HG03039 (cell line): ENCODE data around the gene TMEM35B.
"Not testable (repeated sequence)": the region's sequence is repeated elsewhere in the genome, so short reads cannot be mapped to it uniquely, and the experiment has no call there.

ENCODE experiments used
- ATAC-seq: cut with Tn5 transposase; IDR thresholded peaks from one replicate; pipeline ENCODE4 v1.9.1; 2021; ENCODE audit warnings: mild to moderate bottlenecking, moderate library complexity; ENCODE audit not compliant: unreplicated experiment

Gene TMEM35B

DNA sequence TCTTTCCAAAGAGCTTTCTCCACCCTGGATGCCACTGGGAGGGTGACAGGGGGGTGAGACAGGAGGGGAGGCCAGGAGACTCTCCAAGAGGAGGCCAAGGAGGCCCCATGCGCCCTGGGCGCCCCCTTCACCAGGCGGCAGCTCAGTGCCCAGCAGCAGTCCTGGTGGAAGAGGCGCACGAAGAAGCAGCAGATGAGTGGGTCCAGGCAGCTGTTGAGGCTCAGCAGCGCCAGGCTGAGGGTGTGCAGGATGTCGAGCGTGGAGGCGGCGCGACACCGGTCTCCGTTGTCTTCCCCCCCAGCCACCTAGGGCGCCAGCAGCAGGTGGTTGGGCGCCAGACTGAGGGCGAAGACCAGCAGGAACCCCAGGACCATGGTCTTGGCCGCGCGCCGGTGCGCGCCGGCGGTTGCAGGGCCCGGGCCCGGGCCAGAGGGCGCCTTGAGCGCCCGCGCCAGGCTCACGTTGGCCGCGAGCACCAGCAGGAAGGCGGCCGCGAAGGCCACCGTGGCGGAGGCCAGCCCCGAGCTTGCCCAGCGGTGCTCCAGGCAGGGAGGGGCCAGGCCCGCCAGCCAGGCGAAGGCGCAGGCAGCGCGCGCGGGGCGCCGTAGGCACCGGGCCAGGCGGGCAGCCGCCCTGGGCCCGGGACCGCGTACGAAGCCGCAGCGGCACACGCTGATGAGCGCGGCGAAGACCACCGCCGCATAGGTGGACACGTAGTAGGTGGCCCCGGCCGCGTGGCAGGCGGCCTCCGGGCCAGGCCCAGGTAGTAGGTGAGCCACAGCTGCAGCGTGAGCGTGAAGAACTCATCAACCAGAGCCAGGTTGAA lies 8.6 kb downstream of the TMEM35B start:
- no peak for ATAC-seq

DNA sequence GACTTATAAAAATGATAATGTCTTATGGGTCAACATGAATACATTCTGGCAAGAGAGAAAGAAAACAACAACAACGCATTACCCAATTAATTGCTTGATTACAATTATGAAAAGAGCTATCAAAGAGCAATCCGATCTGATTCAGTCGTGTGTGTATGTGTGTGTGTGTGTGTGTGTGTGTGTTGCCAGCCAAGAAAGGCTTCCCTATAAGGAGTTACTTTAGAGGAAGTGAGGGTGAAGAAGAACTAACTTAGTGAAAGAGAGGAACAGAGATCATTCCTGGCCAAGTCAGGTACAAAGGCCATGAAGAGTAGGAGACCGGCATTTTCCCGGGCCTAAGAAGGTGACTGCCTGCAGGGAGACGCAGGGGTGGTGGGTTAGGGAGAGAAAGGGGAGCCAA lies 9.4 kb downstream of the TMEM35B start:
- ATAC-seq, result no peak

GRCh38 chr1:34975338-34975737 lies 9.8 kb downstream of the TMEM35B start:
- no peak for ATAC-seq

GRCh38 chr1:34974626-34975025 lies 10.5 kb downstream of the TMEM35B start:
- ATAC-seq, result no peak

- ATAC-seq, result no peak
These were observed 11.8 kb downstream of the TMEM35B start for GRCh38 chr1:34973326-34973725.

DNA sequence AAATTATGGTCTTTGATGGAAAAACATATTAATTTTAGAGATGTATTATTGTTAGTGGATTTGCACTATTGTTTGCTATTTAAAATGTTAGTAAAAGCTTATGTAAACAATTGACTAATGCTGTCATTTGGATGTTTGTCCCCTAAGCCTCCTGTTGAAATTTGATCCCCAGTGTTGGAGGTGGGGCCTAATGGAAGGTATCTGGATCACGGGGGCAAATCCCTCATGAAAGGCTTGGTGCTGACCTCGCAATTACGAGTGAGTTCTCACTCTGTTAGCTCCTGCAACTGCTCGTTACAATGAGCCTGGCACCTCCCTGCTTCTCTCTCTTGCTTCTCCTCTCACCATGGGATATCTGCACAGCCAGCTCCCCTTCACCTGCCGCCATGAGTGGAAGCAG lies 14.3 kb downstream of the TMEM35B start:
- ATAC-seq, result no peak

DNA sequence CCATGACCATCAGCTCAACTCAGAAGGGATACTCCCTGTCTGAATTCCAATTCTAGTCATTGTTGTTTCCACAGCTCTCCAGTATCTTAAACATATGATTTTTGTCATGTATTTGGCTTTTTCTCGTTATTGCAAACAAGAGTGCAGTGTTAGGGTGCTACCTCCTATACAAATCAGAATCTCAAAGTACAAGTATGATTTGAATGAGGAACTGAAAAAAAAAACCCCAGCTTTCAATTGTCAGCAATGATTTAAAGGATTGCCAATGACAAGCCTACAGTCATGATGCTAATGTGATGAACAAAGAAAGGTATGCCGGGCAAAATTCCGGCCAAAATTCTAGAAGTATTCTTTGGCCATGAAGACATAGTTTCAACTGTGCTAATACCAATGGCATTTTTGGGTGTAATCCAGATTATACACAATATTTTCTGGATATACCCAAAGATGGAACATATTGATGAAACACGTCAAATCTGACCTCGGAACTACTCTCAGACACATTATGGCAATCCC lies 14.9 kb downstream of the TMEM35B start:
- no peak for ATAC-seq

DNA sequence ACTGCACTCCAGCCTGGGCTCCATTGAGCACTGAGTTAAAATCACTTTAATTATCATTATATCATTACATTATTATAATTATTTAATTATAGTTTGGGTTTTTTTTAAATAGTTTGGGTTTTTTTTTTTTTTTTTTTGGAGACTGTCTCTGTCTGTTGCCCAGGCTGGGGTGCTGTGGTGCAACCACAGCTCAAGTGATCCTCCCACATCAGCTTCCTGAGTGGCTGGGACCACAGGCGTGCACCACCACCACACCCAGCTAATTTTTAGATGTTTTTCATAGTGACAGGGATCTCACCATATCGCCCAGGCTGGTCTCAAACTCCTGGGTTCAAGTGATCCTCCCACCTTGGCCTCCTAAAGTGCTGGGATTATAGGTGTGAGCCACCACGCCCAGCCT lies 16.9 kb downstream of the TMEM35B start:
- not testable (repeated sequence) for ATAC-seq

DNA sequence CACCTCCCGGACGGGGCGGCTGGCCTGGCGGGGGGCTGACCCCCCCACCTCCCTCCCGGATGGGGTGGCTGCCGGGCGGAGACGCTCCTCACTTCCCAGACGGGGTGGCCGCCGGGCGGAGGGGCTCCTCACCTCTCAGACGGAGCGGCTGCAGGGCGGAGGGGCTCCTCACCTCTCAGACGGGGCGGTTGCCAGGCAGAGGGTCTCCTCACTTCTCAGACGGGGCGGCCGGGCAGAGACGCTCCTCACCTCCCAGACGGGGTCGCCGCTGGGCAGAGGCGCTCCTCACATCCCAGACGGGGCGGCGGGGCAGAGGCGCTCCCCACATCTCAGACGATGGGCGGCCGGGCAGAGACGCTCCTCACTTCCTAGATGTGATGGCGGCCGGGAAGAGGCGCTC lies 17.5 kb downstream of the TMEM35B start:
- ATAC-seq, result not testable (repeated sequence)

GRCh38 chr1:34965597-34965996 lies 19.6 kb downstream of the TMEM35B start:
- no peak for ATAC-seq

GRCh38 chr1:34950428-34950827 lies 34.7 kb downstream of the TMEM35B start:
- no peak for ATAC-seq

- ATAC-seq, result not testable (repeated sequence)
These were observed 36.4 kb downstream of the TMEM35B start for GRCh38 chr1:34948739-34949138.

GRCh38 chr1:34947641-34948314 lies 37.4 kb downstream of the TMEM35B start:
- not testable (repeated sequence) for ATAC-seq

GRCh38 chr1:34946211-34946610 lies 38.9 kb downstream of the TMEM35B start:
- ATAC-seq, result no peak

DNA sequence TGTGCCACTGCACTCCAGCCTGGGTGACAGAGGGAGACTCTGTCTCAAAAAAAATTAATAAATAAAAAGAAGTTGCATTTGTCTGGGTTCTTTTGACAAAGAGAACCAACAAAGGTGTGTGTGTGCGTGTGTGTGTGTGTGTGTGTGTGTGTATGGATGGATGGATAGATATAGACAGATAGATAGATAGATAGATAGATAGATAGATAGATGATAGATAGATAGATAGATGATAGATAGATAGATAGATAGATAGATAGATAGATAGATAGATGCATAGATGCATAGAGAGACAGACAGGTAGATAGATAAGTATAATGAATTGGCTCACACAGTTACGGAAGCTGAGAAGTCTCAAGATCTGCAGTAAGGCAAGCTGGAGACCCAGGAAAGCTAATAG lies 43.3 kb downstream of the TMEM35B start:
- ATAC-seq, result not testable (repeated sequence)
